ENCODE results near the gene HNF1B.

HNF1B gene

GRCh38 chr17:37750768-37751475, 6.1 kb upstream of the HNF1B start:
- no peak for DNase-seq (ENCODE audit: extremely low spot score)

DNA sequence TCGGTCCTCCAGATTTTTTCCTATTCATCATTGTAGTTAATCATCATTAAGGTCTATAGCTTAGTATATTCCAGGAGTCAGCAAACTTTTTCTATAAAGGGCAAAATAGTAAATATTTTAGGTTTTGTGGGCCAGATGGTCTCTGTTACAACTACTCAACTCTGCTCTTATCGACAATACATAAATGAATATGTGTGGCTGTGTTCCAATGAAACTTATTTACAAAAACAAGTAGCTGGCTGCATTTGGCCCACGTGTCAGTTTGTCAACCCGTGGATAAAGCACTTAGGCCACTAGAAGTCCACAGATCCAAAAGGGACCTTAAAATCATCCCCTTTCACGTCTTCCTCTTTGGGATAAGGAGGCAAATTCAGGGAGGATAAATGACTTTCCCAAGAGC, 5.4 kb upstream of the HNF1B start:
- ChIA-PET CTCF (no interaction called here), POLR2A (no interaction called here)
- TF ChIP-seq FOXK2 (IDR thresholded peaks at IDR 0.05) (no peak), CTBP1 (IDR thresholded peaks at IDR 0.05; ENCODE audit: borderline replicate concordance) (no peak), TARDBP (IDR thresholded peaks at IDR 0.05) (no peak), LEF1 (IDR thresholded peaks at IDR 0.05; ENCODE audit: borderline replicate concordance) (no peak), L3MBTL2 (conservative IDR thresholded peaks at IDR 0.05) (no peak), FOXM1 (IDR thresholded peaks at IDR 0.05; ENCODE audit: borderline replicate concordance) (no peak), FOXA1 (IDR thresholded peaks at IDR 0.05) (no peak), ZNF384 (IDR thresholded peaks at IDR 0.05) (no peak), HDGF (IDR thresholded peaks at IDR 0.05; ENCODE audit: borderline replicate concordance) (no peak), BHLHE40 (IDR thresholded peaks at IDR 0.05; ENCODE audit: borderline replicate concordance) (no peak), SP1 (IDR thresholded peaks at IDR 0.05) (no peak), ARNT (IDR thresholded peaks at IDR 0.05) (no peak)
- no peak for DNase-seq (ENCODE audit: extremely low spot score)

More at GRCh38 chr17:37750768-37751475, 6.1 kb upstream of the HNF1B start:
- POLR2A ChIA-PET = no interaction called here
- no peak for TF ChIP-seq ELF4 (IDR thresholded peaks at IDR 0.05)
- TF ChIP-seq LEF1 (IDR thresholded peaks at IDR 0.05; ENCODE audit: borderline replicate concordance) = no peak
- no peak for TF ChIP-seq SUZ12 (IDR thresholded peaks at IDR 0.05)
- no peak for TF ChIP-seq FOXA1 (IDR thresholded peaks at IDR 0.05)
- TF ChIP-seq SP1 (IDR thresholded peaks at IDR 0.05) = no peak
- TF ChIP-seq BHLHE40 (IDR thresholded peaks at IDR 0.05; ENCODE audit: borderline replicate concordance) = no peak
- TF ChIP-seq L3MBTL2 (conservative IDR thresholded peaks at IDR 0.05) = no peak
- no peak for TF ChIP-seq HDGF (IDR thresholded peaks at IDR 0.05; ENCODE audit: borderline replicate concordance)
- TF ChIP-seq PKNOX1 (IDR thresholded peaks at IDR 0.05) = no peak
- TF ChIP-seq FOXK2 (IDR thresholded peaks at IDR 0.05) = no peak
- TF ChIP-seq FOXM1 (IDR thresholded peaks at IDR 0.05; ENCODE audit: borderline replicate concordance) = no peak
- TF ChIP-seq ZNF384 (IDR thresholded peaks at IDR 0.05) = no peak
- no peak for TF ChIP-seq CTBP1 (IDR thresholded peaks at IDR 0.05; ENCODE audit: borderline replicate concordance)
- no peak for TF ChIP-seq ARNT (IDR thresholded peaks at IDR 0.05)
- TF ChIP-seq NFRKB (IDR thresholded peaks at IDR 0.05) = no peak
- TF ChIP-seq TARDBP (IDR thresholded peaks at IDR 0.05) = no peak
- CTCF ChIA-PET = interaction anchor here (1.0 kb wide), 1 partner anchor 20 kb away, joined by 4 read pairs; no protein-coding TSS in a partner anchor

DNA sequence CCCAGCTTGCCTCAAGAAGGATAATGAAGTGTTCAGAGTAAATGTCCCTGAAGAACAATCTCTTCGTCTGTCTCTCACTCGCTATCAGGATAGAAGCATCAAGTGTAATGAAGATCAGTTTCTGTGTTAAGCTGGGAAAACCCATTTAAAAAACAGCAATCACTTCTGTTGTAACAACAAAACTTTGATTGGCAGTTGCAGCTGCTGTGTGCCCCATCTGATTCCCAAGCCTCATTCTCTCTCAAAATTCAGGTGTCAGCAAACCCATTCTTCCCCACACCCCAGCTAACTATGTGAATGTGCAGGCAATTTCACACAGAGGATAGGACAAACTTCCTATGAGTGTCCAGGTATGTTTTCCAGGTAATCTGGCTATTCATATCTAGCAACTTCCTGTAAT, 2.4 kb upstream of the HNF1B start:
- ChIA-PET CTCF (interaction anchor here (1.0 kb wide), 1 partner anchor 23 kb away, joined by 3 read pairs; no protein-coding TSS in a partner anchor), POLR2A (no interaction called here)
- DNase-seq (ENCODE audit: extremely low spot score) = no peak
- no peak for TF ChIP-seq ELF4 (IDR thresholded peaks at IDR 0.05)
- TF ChIP-seq SUZ12 (IDR thresholded peaks at IDR 0.05) = no peak
- no peak for TF ChIP-seq LEF1 (IDR thresholded peaks at IDR 0.05; ENCODE audit: borderline replicate concordance)
- no peak for TF ChIP-seq ZNF384 (IDR thresholded peaks at IDR 0.05)
- no peak for TF ChIP-seq SP1 (IDR thresholded peaks at IDR 0.05)
- no peak for TF ChIP-seq PKNOX1 (IDR thresholded peaks at IDR 0.05)
- no peak for TF ChIP-seq FOXA1 (IDR thresholded peaks at IDR 0.05)
- no peak for TF ChIP-seq FOXK2 (IDR thresholded peaks at IDR 0.05)
- no peak for TF ChIP-seq ARNT (IDR thresholded peaks at IDR 0.05)
- TF ChIP-seq L3MBTL2 (conservative IDR thresholded peaks at IDR 0.05) = no peak

- ChIA-PET CTCF (interaction anchor here (0.9 kb wide), 1 partner anchor 12 kb away, joined by 4 read pairs; no protein-coding TSS in a partner anchor), POLR2A (no interaction called here)
- TF ChIP-seq FOXM1 (IDR thresholded peaks at IDR 0.05; ENCODE audit: borderline replicate concordance) (no peak), SUZ12 (IDR thresholded peaks at IDR 0.05) (no peak), FOXK2 (IDR thresholded peaks at IDR 0.05) (no peak), ELF4 (IDR thresholded peaks at IDR 0.05) (no peak), HDGF (IDR thresholded peaks at IDR 0.05; ENCODE audit: borderline replicate concordance) (no peak), SP1 (IDR thresholded peaks at IDR 0.05) (no peak), BHLHE40 (IDR thresholded peaks at IDR 0.05; ENCODE audit: borderline replicate concordance) (no peak), ZNF384 (IDR thresholded peaks at IDR 0.05) (no peak), ARNT (IDR thresholded peaks at IDR 0.05) (no peak)
- no peak for DNase-seq (ENCODE audit: extremely low spot score)
Measured at GRCh38 chr17:37746617-37747016, 1.8 kb upstream of the HNF1B start.

DNA sequence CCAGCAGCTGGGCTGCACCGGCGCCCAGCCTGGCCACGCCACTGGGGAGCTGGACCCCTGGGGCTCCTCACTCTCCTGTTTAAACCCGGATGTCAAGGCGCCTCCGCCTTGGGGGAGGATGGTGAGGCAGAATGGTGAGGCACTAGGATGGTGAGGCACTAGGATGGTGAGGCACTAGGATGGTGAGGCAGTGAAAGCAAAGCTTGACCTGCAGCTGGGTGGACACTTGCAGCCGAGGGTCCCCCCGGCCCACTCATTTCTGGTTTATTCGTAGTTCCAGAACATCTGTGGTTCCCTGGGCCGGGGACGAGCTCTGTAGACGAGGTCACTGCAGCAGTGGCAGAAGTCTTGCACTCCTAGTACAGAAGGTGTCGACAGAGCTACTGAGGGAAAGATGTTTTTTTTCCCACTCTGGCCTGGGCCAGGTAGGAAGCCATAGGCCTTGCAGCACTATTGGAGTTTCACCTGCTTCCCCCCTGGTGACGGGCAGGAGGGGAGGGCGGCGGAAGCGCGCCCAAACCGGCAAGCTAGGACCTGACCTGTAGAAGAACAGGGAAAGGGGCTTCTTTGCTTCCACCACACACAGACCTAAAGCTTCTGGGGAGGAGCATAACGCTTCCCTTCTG, 1.1 kb upstream of the HNF1B start:
- ChIA-PET POLR2A (no interaction called here), CTCF (interaction anchor here (0.9 kb wide), 1 partner anchor 12 kb away, joined by 4 read pairs; no protein-coding TSS in a partner anchor)
- no peak for DNase-seq (ENCODE audit: extremely low spot score)
- TF ChIP-seq BHLHE40 (IDR thresholded peaks at IDR 0.05; ENCODE audit: borderline replicate concordance) = no peak
- no peak for TF ChIP-seq FOXM1 (IDR thresholded peaks at IDR 0.05; ENCODE audit: borderline replicate concordance)
- no peak for TF ChIP-seq PKNOX1 (IDR thresholded peaks at IDR 0.05)
- TF ChIP-seq TARDBP (IDR thresholded peaks at IDR 0.05) = no peak
- no peak for TF ChIP-seq NFRKB (IDR thresholded peaks at IDR 0.05)
- no peak for TF ChIP-seq ARNT (IDR thresholded peaks at IDR 0.05)
- no peak for TF ChIP-seq ZNF384 (IDR thresholded peaks at IDR 0.05)
- TF ChIP-seq FOXA1 (IDR thresholded peaks at IDR 0.05) = no peak
- TF ChIP-seq L3MBTL2 (conservative IDR thresholded peaks at IDR 0.05) = no peak
- no peak for TF ChIP-seq FOXK2 (IDR thresholded peaks at IDR 0.05)
- TF ChIP-seq CTBP1 (IDR thresholded peaks at IDR 0.05; ENCODE audit: borderline replicate concordance) = no peak

GRCh38 chr17:37744633-37744927, 279 bp downstream of the HNF1B start:
- POLR2A ChIA-PET = no interaction called here
- no peak for DNase-seq (ENCODE audit: extremely low spot score)
- TF ChIP-seq HDGF (IDR thresholded peaks at IDR 0.05; ENCODE audit: borderline replicate concordance) (no peak), FOXA1 (IDR thresholded peaks at IDR 0.05) (no peak), TARDBP (IDR thresholded peaks at IDR 0.05) (no peak), CTBP1 (IDR thresholded peaks at IDR 0.05; ENCODE audit: borderline replicate concordance) (no peak), ZNF384 (IDR thresholded peaks at IDR 0.05) (no peak), LEF1 (IDR thresholded peaks at IDR 0.05; ENCODE audit: borderline replicate concordance) (no peak), ARNT (IDR thresholded peaks at IDR 0.05) (no peak), L3MBTL2 (conservative IDR thresholded peaks at IDR 0.05) (no peak), ELF4 (IDR thresholded peaks at IDR 0.05) (no peak), SP1 (IDR thresholded peaks at IDR 0.05) (no peak), FOXM1 (IDR thresholded peaks at IDR 0.05; ENCODE audit: borderline replicate concordance) (no peak), PKNOX1 (IDR thresholded peaks at IDR 0.05) (no peak)
- CTCF ChIA-PET = no interaction called here

All from HEK293T (cell line).